ENCODE results near the gene CX3CL1. TPM values are rescaled to one million over a fixed set of nuclear protein-coding genes. Genes with fewer than 3 reads are reported as not detected.
A peak's percentile ranks its signal among the peaks of the same experiment; 100 is the strongest.

CX3CL1 gene
- total RNA-seq, 1 experiment from 2014 or later = 1.7 TPM

DNA sequence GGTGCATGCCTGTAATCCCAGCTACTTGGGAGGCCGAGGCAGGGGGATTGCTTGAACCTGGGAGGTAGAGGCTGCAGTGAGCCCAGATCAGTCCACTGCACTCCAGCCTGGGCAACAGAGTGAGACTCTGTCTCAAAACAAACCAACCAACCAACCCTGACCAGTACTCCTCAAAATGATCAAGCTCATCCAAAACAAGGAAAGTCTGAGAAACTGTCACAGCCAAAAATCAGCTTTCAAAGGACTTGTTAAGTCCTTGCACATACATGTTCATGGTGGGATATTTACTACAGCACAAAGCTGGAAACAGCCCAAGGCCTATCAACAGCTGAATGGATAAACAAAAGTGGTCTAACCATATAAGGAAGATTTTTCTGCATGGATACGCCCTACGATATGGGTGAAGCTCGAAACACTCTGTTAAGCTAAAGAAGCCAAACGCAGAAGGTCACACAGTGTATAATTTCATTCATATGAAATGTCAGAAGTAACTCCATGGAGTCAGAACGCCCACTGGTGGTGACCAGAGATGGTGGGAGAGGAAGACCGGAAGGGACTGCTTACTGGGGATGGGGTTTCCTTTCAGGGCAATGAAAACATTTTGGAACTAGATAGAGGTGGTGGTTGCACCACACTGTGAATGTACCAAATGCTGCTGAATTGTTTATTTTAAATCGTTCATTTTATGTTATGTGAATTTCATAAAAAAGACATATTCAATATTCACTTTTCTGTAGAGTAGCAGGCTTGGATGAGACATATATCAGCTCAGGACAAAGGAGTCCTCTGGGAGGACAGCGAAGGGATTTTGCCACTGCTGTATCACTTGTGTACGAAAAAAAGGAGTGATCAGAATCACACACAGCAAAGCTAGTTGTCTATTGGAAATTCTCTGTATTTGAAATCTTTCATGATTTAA lies 50.0 kb downstream of the CX3CL1 start:
- Histone ChIP-seq H3T11ph (ENCODE audit: low read length) (no peak overlapping the region), H3K18ac (ENCODE audit: insufficient read length, low read depth, low read length) (no peak overlapping the region), H3K9ac (ENCODE audit: extremely low read depth, insufficient read length, low read length) (no peak overlapping the region), H4K5ac (ENCODE audit: insufficient read length, low read depth, low read length) (no peak overlapping the region), H2BK120ac (ENCODE audit: low read depth, low read length, poor library complexity, severe bottlenecking) (no peak overlapping the region), H3K4me2 (ENCODE audit: insufficient read depth, insufficient read length, low read length) (no peak overlapping the region), H3K56ac (ENCODE audit: insufficient read length, low read depth, low read length) (no peak overlapping the region), H2AFZ (ENCODE audit: low read length) (no peak overlapping the region), H2AK5ac (ENCODE audit: insufficient read length, low read length) (no peak overlapping the region), H3K79me2 (ENCODE audit: insufficient read depth, low read length) (no peaks in the 10 kb centered on the region), H2BK20ac (ENCODE audit: low read depth, low read length, poor library complexity, severe bottlenecking) (no peak overlapping the region), H3K9me3 (ENCODE audit: control insufficient read depth, low read depth, low read length) (no peaks in the 10 kb centered on the region), H4K8ac (replicated peaks; ENCODE audit: insufficient read length, low read depth, low read length) (no peak overlapping the region), H4K20me1 (ENCODE audit: control insufficient read depth, insufficient read depth, insufficient read length) (no peaks in the 10 kb centered on the region), H2BK15ac (ENCODE audit: low read depth, low read length) (no peak overlapping the region), H3K4ac (ENCODE audit: low read depth, low read length) (no peak overlapping the region), H3K4me1 (ENCODE audit: insufficient read depth, low read length) (no peaks in the 10 kb centered on the region), H2BK5ac (ENCODE audit: insufficient read length, low read length) (no peak overlapping the region), H3K23ac (ENCODE audit: insufficient read length, low read depth, low read length) (no peak overlapping the region), H3K14ac (ENCODE audit: insufficient read depth, low read length) (no peak overlapping the region), H2BK12ac (ENCODE audit: insufficient read length, low read depth, low read length) (no peak overlapping the region), H3K79me1 (ENCODE audit: insufficient read depth, low read depth, low read length, poor library complexity, severe bottlenecking) (no peaks in the 10 kb centered on the region), H3K23me2 (ENCODE audit: insufficient read length, low read depth, low read length, poor library complexity, severe bottlenecking) (no peaks in the 10 kb centered on the region), H3K27ac (ENCODE audit: insufficient read length, low read depth, low read length) (no peak overlapping the region), H3K27me3 (ENCODE audit: insufficient read depth, low read length) (no peaks in the 10 kb centered on the region), H4K91ac (ENCODE audit: insufficient read length, low read depth, low read length) (no peak overlapping the region)
- Mint-ChIP-seq H3K4me3 (no peak overlapping the region), H3K9me3 (peaks cover 0 to 3% of the 10 kb centered on the region in 2 experiments; a peak in 1 of 5 replicates), H3K36me3 (ENCODE audit: insufficient read depth in 1 of 3, low read depth in 3 of 3) (peaks cover 0 to 3% (median 1%) of the 10 kb centered on the region in 3 experiments; a peak in 2 of 7 replicates), H3K27ac (peak overlapping the region in 2 of 3 experiments; percentile 32 to 73; a peak in 4 of 7 replicates), H3K27me3 (ENCODE audit: low read depth) (no peaks in the 10 kb centered on the region), H3K4me1 (peaks cover 16 to 25% of the 10 kb centered on the region in 2 experiments)
- WGBS (ENCODE audit: extremely low coverage, insufficient read length, low lambda C conversion rate) = no CpG with 5 or more reads among the region's 10 CpGs
- TF ChIP-seq, protein P1, sequence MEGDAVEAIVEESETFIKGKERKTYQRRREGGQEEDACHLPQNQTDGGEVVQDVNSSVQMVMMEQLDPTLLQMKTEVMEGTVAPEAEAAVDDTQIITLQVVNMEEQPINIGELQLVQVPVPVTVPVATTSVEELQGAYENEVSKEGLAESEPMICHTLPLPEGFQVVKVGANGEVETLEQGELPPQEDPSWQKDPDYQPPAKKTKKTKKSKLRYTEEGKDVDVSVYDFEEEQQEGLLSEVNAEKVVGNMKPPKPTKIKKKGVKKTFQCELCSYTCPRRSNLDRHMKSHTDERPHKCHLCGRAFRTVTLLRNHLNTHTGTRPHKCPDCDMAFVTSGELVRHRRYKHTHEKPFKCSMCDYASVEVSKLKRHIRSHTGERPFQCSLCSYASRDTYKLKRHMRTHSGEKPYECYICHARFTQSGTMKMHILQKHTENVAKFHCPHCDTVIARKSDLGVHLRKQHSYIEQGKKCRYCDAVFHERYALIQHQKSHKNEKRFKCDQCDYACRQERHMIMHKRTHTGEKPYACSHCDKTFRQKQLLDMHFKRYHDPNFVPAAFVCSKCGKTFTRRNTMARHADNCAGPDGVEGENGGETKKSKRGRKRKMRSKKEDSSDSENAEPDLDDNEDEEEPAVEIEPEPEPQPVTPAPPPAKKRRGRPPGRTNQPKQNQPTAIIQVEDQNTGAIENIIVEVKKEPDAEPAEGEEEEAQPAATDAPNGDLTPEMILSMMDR (conservative IDR thresholded peaks at IDR 0.05) = peak; percentile 72
- DNase-seq = peak; percentile 51

All from H9 (cell line).